Stimulated activated CD8-positive, alpha-beta memory T cell treated with anti-CD3 and anti-CD28 coated beads, Interleukin-7, amount 100 ng/mL, for 24 hours (primary cell): Measurements from ENCODE around the gene CACNG3.
"Not testable (repeated sequence)": the region's sequence is repeated elsewhere in the genome, so short reads cannot be mapped to it uniquely, and the experiment has no call there.

Experiments used
- DNase-seq: peaks from one replicate; pipeline ENCODE4 v3.0.0-alpha.2; 2020; ENCODE audit warnings: low read depth

The CACNG3 gene

GRCh38 chr16:24279982-24280515 is 23.9 kb downstream of the CACNG3 start:
- DNase-seq: no peak

GRCh38 chr16:24281466-24281865 is 25.3 kb downstream of the CACNG3 start:
- DNase-seq: no peak

GRCh38 chr16:24282141-24282540 is 26.0 kb downstream of the CACNG3 start:
- DNase-seq: no peak

GRCh38 chr16:24286741-24287405 is 30.7 kb downstream of the CACNG3 start:
- DNase-seq: no peak

GRCh38 chr16:24288516-24288915 is 32.4 kb downstream of the CACNG3 start:
- no peak for DNase-seq

GRCh38 chr16:24289166-24289700 is 33.1 kb downstream of the CACNG3 start:
- DNase-seq: no peak

GRCh38 chr16:24291932-24292331 is 35.8 kb downstream of the CACNG3 start:
- no peak for DNase-seq

GRCh38 chr16:24294131-24294530 is 38.0 kb downstream of the CACNG3 start:
- DNase-seq: no peak

- no peak for DNase-seq
These were observed 41.2 kb downstream of the CACNG3 start for GRCh38 chr16:24297375-24297774.

GRCh38 chr16:24298548-24299167 is 42.5 kb downstream of the CACNG3 start:
- DNase-seq: no peak

GRCh38 chr16:24300750-24301149 is 44.6 kb downstream of the CACNG3 start:
- not testable (repeated sequence) for DNase-seq

GRCh38 chr16:24302636-24303035 is 46.5 kb downstream of the CACNG3 start:
- no peak for DNase-seq

GRCh38 chr16:24308200-24308599 is 52.1 kb downstream of the CACNG3 start:
- DNase-seq: no peak

GRCh38 chr16:24309258-24310142 is 53.4 kb downstream of the CACNG3 start:
- DNase-seq: no peak

GRCh38 chr16:24315343-24315742 is 59.2 kb downstream of the CACNG3 start:
- DNase-seq: no peak

GRCh38 chr16:24318680-24319079 is 62.5 kb downstream of the CACNG3 start:
- no peak for DNase-seq

- DNase-seq: no peak
These were observed 63.1 kb downstream of the CACNG3 start for GRCh38 chr16:24319126-24319814.

- DNase-seq: no peak
These were observed 66.0 kb downstream of the CACNG3 start for GRCh38 chr16:24322106-24322505.

- no peak for DNase-seq
These were observed 68.3 kb downstream of the CACNG3 start for GRCh38 chr16:24324421-24324820.

- no peak for DNase-seq
These were observed 72.8 kb downstream of the CACNG3 start for GRCh38 chr16:24328835-24329452.

GRCh38 chr16:24332178-24332577 is 76.0 kb downstream of the CACNG3 start:
- no peak for DNase-seq
